ENCODE measurements around the gene CLDN7.

DNA sequence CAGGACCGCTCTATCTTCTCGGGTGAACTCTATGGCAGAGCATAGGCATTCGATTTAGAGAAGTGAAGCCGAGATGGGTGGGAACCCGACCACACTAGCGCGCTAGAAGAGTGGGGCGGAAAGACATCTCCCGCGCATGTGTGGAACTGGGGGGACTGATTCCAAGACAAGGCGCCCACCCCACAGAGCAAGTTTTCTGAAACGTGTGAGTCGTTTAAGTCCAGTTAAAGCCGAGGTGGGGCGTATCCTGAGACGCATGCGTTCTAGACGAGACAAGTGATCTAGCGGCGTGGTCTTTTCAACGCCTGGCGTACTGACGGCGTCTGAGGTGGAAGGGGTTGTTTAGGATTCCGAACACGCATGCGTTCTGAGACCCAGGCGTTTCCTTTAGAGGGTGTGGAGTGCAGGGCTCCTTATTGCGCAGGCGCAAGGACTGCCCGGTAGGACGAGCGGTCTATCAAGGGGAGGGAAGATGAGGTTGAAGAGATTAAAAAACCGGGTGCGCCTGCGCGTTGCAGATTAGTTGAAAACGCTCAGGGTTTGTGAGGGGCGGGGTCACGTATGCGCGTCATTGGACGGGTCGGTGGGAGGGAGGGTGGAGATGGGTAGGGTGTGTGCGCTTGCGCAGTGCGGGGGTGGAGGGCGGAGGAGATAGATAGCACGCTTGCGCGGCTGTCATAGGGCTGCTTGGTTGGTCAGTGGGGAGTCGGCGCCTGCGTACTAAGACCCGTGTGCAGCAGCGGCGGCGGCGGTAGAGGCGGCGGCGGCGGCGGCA is 44.8 kb upstream of the CLDN7 start, which contains the start of gene EIF5A:
- no peak for TF ChIP-seq YY1 (IDR thresholded peaks at IDR 0.05; ENCODE audit: insufficient read depth, insufficient read length)
- no peak for TF ChIP-seq ZNF274 (IDR thresholded peaks at IDR 0.05; ENCODE audit: low read depth, low read length)
- TF ChIP-seq SUZ12 (IDR thresholded peaks at IDR 0.05; ENCODE audit: extremely low read depth, insufficient read depth, insufficient read length): no peak
